ENCODE results near the gene VTN.
"Not testable (repeated sequence)": the region's sequence is repeated elsewhere in the genome, so short reads cannot be mapped to it uniquely, and the experiment has no call there.

VTN gene

DNA sequence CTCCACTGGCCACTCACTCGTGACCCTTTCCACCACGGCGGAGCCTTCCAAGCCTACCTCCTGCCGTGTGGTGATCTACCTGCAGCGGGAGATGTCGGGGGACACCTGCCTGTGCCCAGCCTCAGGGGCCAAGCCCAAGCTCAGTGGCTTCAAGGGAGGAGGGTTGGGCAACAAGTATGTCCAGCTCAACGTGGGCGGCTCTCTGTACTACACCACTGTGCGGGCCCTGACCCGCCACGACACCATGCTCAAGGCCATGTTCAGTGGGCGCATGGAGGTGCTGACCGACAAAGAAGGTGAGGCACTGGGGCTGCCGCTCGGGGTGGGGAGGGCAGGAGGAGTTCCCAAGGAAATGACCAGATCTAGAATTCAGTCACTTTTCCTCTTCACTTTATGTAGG, 30.7 kb downstream of the VTN start:
- no peak for TF ChIP-seq ZFX (IDR thresholded peaks at IDR 0.05)
- TF ChIP-seq, protein P1, sequence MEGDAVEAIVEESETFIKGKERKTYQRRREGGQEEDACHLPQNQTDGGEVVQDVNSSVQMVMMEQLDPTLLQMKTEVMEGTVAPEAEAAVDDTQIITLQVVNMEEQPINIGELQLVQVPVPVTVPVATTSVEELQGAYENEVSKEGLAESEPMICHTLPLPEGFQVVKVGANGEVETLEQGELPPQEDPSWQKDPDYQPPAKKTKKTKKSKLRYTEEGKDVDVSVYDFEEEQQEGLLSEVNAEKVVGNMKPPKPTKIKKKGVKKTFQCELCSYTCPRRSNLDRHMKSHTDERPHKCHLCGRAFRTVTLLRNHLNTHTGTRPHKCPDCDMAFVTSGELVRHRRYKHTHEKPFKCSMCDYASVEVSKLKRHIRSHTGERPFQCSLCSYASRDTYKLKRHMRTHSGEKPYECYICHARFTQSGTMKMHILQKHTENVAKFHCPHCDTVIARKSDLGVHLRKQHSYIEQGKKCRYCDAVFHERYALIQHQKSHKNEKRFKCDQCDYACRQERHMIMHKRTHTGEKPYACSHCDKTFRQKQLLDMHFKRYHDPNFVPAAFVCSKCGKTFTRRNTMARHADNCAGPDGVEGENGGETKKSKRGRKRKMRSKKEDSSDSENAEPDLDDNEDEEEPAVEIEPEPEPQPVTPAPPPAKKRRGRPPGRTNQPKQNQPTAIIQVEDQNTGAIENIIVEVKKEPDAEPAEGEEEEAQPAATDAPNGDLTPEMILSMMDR (conservative IDR thresholded peaks at IDR 0.05) = no peak
- H3K27ac ChIP-seq = no peak overlapping the region

DNA sequence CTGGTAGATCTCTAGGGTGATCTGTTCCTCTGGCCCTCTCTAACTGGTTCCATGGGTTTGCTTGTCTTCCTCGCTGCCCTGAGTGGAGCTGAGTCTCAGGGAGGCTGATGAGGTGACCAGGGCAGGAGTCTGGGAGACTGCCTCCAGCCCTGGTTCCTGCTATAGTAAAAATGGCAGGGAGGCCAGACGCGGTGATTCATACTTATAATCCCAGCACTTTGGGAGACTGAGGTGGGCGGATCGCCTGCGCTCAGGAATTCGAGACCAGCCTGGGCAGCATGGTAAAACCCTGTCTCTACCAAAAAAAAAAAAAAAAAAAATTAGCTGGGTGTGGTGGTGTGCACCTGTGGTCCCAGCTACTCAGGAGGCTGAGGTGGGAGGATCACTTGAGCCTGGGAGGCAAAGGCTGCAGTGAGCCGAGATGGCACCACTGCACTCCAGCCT, 31.3 kb downstream of the VTN start:
- H3K27ac ChIP-seq = not testable (repeated sequence)

DNA sequence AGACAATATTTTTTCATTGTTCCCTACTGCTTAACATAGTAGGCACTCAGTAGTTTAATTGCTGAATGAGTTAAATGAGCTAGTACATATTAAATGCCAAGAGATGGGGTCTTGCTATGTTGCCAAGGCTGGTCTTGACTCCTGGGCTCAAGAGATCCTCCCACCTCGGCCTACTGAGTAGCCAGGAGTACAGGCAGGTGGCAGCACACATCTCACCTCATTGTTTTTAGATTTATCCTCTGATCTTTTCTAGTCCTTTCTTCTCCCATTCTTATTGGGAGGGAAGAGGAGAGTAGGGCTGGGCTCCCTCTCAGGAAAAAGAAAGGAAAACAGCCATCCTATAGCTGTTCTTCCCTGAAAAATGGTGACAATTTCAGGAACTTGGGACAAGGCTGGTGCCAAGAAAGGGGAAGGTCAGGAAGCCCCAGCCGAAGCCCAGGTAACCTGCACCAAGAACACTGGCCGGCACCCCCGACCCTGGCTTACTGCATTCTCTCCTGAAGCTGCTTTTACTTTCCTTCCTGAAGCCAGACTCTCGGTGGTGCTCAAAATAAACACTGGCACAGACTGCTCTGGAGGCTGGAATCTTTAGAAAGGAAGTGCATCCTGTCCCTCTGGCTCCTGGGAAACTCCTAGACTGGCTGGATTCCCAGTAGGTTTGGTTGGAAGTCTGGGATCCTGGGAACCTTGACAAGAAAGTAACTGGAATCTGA, 31.9 kb downstream of the VTN start:
- H3K27ac ChIP-seq = no peak overlapping the region
- TF ChIP-seq, protein P1 (conservative IDR thresholded peaks at IDR 0.05) = no peak
- TF ChIP-seq ZFX (IDR thresholded peaks at IDR 0.05) = no peak

DNA sequence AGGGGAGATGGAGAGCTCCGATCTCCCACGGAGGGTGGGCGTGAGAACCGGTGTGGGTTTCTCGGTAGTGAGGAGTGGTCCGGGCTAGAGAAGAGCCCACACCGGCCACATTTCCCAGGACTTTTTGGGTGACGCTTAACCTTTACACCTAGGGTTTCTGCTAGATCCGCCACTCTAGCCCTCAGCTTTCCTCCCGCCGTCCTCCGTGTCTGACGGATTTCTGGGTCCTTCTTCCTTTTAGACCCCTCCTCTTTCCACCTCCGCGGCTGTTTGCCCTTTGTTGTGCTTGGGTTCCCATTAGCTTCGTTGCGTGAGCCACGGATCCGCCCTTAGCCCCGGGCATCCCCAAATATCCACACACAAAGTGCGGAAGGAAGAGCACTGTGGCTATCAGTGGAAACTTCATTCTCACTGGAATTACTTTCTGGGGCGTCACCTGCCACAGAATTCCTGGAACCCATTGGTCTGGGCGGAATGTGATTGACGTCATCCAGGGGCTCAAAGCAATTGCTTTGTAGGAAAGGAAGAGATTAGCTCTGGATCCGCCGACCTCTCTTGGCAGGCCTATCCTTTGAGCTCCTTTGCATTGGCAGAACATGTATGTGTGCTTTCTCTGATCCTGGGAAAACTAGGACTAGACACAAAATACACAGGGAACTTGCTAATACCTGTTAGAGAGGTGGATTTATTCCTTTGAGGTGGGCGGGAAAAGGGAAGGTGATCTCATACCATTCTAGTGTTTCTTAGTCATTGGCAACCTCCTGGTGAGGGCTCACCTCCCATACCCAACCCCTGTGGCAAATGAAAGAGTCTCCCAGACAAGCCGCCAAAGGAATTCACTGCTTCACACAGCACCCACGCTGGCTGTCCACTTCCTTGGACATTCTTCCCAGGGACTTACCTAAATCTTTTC, 33.9 kb downstream of the VTN start:
- peak overlapping the region; percentile 69 for H3K27ac ChIP-seq
- no peak for TF ChIP-seq ZFX (IDR thresholded peaks at IDR 0.05)
- TF ChIP-seq, protein P1 (conservative IDR thresholded peaks at IDR 0.05) = no peak

DNA sequence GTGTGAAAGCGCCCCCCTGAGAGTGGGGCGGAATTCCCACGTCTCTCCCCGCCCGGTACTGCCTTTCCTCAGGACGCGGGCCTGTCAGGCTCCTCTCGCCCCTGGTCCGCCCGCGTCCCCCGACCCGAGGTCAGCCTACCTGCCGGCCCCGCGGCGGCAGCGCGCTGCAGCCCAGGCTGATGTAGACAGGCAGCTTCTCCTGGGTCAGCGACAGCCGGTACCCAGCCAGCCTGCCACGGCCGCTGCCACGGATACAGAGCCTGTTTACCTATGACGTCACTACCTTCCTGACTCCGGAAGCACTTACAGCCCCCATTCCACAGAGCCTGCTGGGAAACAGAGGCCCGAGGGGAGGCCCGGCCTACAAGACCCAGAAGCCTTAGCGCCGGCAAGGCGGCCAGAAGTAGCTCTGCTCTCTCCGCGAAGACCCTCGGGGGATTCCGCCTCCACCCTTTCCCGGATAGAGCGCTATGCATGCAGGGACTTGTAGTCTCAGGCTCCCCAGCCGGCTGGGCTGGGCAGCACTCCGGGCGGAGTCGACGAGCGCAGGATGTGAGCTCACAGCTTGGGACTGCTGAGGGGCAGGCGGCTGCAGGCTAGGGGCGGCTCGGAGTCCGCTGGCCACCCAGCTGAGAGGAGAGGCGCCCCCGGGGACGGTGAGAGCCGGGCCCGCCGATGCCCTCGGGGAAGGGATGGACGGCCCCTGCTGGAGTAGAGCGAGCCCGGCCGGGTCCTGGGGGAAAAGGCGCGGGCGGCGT, 34.7 kb downstream of the VTN start, which contains the start of the genes IFT20 and TNFAIP1:
IFT20 (minus strand) TSS at position 272 of the 758 bp plus-strand sequence. CDS start 3,487 bp downstream, outside the sequence.
TNFAIP1 (plus strand) TSS at position 561 of the 758 bp plus-strand sequence. CDS start 3,761 bp downstream, outside the sequence.
- peak; percentile 43; the same call in 1 of the 2 replicates for TF ChIP-seq ZFX (IDR thresholded peaks at IDR 0.05)
- TF ChIP-seq, protein P1 (conservative IDR thresholded peaks at IDR 0.05) = no peak
- H3K27ac ChIP-seq = peak within 1 kb of the TSS; percentile 69

DNA sequence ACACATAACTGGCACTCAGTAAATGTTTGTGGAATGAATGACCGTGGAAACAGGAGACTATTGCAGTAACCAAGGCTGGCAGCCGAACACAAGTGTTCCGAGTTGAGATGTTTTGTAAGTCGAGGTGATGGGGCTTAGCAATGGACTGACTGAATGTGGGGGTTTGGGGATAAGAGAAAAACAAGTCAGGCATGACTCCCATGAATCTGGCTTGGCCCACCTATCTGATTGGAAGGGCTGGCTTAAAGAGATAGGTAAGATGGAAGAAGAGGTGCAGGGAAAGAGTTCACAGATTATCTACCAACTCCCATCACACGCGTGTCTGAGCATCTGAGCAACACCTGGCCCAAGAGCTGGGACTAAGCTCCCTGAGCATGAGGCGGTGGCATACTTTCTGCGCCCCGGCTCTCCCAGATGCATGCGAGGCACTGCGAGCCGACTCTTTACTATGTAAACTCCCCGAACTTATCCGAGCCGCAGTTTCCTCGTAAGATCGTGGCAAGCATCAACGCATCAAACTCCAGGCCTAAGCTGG, 35.4 kb downstream of the VTN start:
- TF ChIP-seq, protein P1 (conservative IDR thresholded peaks at IDR 0.05) = no peak
- TF ChIP-seq ZFX (IDR thresholded peaks at IDR 0.05) = no peak

DNA sequence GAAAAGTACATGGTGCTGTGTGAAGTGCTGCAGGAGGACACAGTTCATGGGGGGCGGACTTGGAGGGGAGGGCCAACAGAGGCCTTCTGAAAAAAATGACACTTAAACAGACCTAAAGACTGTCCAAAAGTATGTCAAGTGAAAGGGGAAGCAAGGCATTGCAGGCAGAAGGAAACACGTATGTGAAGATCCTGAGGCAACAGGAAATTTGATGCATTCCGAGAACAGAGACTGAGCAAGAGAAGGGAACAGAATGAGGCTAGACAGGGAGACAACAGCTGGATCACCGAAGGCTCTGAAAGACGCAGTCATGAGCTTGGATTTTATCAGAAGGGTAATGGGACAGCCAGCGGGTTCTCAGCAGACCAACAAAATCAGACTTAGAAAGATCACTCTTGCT, 35.9 kb downstream of the VTN start:
- peak overlapping the region; percentile 69 for H3K27ac ChIP-seq

More for the DNA sequence above, 35.4 kb downstream of the VTN start:
- H3K27ac ChIP-seq = peak overlapping the region; percentile 69

More for the DNA sequence above, 35.9 kb downstream of the VTN start:
- no peak for TF ChIP-seq ZFX (IDR thresholded peaks at IDR 0.05)
- TF ChIP-seq, protein P1 (conservative IDR thresholded peaks at IDR 0.05) = no peak
